ENCODE measurements around the gene USP1.
A peak's percentile ranks its signal among the peaks of the same experiment; 100 is the strongest.

USP1 gene

DNA sequence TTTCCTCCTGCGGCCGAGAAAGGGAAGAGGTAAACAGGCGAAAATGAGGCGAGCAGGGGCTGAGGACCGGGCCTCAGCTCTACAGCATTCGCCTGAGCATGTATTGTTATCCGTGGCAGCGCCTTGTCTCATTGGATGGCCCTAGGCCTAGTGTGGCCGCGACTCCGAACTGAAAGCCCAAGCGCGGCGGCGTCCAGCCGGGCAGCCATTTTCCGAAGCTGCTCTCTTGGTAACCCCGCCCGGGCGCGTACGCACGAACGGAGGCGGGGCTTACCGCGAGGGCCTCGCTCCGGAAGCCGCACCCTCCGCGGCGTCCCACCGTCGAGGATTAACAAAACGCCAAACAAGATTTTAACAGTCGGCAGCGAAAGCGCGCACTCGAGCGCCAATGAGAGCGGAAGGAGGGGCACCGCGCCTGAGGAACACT lies 797 bp upstream of the USP1 start:
- Mint-ChIP-seq H3K27me3 (no peaks in the 10 kb centered on the region), H3K9me3 (peaks cover 2% of the 10 kb centered on the region), H3K4me3 (peak overlapping the region; percentile 97), H3K4me1 (ENCODE audit: low read depth) (peaks cover 24% of the 10 kb centered on the region), H3K27ac (peak overlapping the region; percentile 100), H3K36me3 (ENCODE audit: low read depth) (peaks cover 49% of the 10 kb centered on the region)
- peak; percentile 96 for DNase-seq

DNA sequence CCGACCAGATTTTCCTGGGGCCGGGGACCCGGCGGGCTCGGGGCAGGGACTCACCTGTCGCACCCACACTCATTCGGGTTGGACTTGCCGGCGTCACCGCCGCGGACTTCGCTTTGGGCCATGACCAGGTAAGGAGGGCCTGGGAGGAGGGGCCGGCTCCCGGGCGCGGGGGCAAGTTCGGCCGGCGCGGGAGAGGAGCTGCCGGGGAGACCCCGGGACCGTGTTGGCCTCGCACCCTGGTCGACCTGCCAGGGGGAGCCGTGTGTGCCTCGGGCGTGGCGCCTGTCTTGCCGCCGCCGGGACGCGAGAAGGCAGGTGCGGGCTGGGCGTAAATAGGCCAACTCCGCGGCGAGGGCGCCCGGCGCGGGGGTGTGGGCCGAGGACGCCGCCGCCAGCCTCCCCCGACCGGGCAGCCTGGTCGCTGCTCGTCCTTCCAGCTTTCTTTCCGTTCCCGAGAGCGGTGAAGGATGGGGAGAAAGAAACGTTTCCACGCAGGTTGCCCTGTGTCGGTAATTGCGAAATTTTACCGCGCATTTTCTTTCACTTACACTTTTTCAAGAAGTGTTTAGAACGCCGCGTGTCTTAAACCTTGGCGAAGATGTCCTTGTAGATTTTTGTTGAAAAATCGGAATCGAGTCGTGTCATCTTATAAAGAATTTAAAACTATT lies 558 bp downstream of the USP1 start:
- no peak for DNase-seq
- peak overlapping the region; percentile 97 for H3K4me3 Mint-ChIP-seq
- H3K27ac Mint-ChIP-seq, result peak overlapping the region; percentile 100
- H3K36me3 Mint-ChIP-seq (ENCODE audit: low read depth), result peaks cover 62% of the 10 kb centered on the region
- peaks cover 2% of the 10 kb centered on the region for H3K9me3 Mint-ChIP-seq
- no peaks in the 10 kb centered on the region for H3K27me3 Mint-ChIP-seq
- H3K4me1 Mint-ChIP-seq (ENCODE audit: low read depth), result peaks cover 34% of the 10 kb centered on the region

DNA sequence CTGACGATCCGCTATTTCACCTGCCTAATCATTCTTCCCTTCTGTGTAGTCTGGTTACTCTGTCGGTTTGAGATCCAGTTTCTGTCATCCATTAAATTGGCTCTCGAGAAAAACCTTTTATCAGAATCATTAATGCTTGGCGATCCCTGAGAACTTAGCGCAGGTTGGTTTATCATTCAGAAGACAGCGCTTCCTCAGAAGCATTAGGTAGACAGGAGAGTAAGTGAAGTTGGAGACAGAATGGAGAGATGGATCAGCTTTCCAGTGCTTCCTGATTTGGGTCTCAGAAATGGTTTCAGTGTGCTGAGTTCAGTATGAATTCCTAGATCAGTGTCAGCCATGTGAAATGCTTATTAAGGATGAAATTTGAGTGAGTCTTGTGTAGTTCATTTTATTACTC lies 1.3 kb downstream of the USP1 start:
- peak overlapping the region; percentile 91 for H3K27ac Mint-ChIP-seq
- H3K36me3 Mint-ChIP-seq (ENCODE audit: low read depth), result peaks cover 69% of the 10 kb centered on the region
- no peak for DNase-seq
- no peaks in the 10 kb centered on the region for H3K27me3 Mint-ChIP-seq
- peaks cover 34% of the 10 kb centered on the region for H3K4me1 Mint-ChIP-seq (ENCODE audit: low read depth)
- peaks cover 2% of the 10 kb centered on the region for H3K9me3 Mint-ChIP-seq
- peak overlapping the region; percentile 97 for H3K4me3 Mint-ChIP-seq

DNA sequence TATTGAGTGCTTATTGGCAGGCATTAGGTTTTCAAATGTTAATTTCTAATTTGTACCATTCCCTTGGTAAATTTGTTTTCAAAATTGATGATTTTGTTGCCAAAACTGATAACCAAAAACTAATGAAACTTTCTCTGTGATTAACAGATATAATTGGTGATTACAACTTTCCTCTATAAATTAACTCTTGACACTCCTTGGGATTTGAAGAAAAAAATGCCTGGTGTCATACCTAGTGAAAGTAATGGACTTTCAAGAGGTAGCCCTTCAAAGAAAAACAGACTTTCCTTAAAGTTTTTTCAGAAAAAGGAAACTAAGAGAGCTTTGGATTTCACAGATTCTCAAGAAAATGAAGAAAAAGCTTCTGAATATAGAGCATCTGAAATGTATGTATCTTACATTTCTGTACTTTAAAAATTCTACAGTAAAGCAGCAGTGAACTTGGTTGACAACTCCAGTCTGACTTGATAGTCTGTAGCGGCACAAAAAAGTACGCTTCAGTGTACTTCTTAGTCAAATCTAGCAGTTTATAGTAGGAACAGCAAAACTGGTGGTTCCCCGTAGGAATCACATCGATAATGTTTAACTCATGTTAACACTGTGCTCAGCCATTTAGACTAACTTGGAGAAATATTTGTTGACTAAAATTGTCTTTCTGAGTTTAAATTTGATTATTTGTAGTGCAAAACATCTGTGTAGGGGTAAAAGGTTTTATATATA lies 3.0 kb downstream of the USP1 start:
- Mint-ChIP-seq H3K27ac (no peak overlapping the region), H3K4me3 (peak overlapping the region; percentile 97), H3K36me3 (ENCODE audit: low read depth) (peaks cover 84% of the 10 kb centered on the region), H3K9me3 (peaks cover 2% of the 10 kb centered on the region), H3K27me3 (no peaks in the 10 kb centered on the region), H3K4me1 (ENCODE audit: low read depth) (peaks cover 36% of the 10 kb centered on the region)
- no peak for DNase-seq

DNA sequence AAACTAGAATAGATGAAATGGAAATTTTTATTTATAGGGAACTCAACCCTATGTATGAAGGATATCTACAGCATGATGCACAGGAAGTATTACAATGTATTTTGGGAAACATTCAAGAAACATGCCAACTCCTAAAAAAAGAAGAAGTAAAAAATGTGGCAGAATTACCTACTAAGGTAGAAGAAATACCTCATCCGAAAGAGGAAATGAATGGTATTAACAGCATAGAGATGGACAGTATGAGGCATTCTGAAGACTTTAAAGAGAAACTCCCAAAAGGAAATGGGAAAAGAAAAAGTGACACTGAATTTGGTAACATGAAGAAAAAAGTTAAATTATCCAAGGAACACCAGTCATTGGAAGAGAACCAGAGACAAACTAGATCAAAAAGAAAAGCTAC lies 7.9 kb downstream of the USP1 start:
- Mint-ChIP-seq H3K4me3 (no peak overlapping the region), H3K27me3 (no peaks in the 10 kb centered on the region), H3K27ac (peak overlapping the region; percentile 10), H3K9me3 (no peaks in the 10 kb centered on the region), H3K4me1 (ENCODE audit: low read depth) (peaks cover 54% of the 10 kb centered on the region), H3K36me3 (ENCODE audit: low read depth) (peaks cover 98% of the 10 kb centered on the region)
- DNase-seq, result no peak

DNA sequence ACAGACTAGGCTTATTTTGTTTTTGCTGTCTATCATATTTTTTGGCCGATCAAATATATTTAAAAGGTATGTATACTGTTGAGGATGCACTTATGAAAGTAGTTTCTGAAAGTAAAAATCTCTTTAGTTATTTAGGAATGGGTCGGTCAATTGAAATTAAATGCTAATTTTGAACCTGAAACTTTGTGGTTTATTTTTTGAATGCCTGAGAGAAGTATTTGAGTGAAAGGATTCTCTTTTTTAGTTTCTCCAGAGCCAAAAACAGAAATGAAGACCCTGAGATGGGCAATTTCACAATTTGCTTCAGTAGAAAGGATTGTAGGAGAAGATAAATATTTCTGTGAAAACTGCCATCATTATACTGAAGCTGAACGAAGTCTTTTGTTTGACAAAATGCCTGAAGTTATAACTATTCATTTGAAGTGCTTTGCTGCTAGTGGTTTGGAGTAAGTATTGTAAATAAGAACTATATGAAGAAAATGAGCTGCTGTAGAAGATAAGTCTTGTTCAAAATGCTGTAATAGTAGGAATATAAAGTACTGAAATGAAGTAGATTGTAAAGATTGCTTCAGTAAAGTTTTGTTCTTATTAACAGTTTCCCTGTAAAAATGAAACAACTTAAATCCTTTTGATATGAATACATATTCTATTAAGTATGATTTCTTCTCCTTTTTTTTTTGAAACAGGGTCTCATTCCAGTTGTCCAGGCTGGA lies 11.5 kb downstream of the USP1 start:
- Mint-ChIP-seq H3K4me3 (no peak overlapping the region), H3K27ac (peak overlapping the region; percentile 82), H3K36me3 (ENCODE audit: low read depth) (peaks cover 96% of the 10 kb centered on the region), H3K27me3 (no peaks in the 10 kb centered on the region), H3K4me1 (ENCODE audit: low read depth) (peaks cover 40% of the 10 kb centered on the region), H3K9me3 (no peaks in the 10 kb centered on the region)
- no peak for DNase-seq

DNA sequence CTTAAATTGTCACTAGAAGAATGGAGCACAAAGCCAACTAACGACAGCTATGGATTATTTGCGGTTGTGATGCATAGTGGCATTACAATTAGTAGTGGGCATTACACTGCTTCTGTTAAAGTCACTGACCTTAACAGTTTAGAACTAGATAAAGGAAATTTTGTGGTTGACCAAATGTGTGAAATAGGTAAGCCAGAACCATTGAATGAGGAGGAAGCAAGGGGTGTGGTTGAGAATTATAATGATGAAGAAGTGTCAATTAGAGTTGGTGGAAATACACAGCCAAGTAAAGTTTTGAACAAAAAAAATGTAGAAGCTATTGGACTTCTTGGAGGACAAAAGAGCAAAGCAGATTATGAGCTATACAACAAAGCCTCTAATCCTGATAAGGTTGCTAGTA lies 13.5 kb downstream of the USP1 start:
- H3K27ac Mint-ChIP-seq, result no peak overlapping the region

DNA sequence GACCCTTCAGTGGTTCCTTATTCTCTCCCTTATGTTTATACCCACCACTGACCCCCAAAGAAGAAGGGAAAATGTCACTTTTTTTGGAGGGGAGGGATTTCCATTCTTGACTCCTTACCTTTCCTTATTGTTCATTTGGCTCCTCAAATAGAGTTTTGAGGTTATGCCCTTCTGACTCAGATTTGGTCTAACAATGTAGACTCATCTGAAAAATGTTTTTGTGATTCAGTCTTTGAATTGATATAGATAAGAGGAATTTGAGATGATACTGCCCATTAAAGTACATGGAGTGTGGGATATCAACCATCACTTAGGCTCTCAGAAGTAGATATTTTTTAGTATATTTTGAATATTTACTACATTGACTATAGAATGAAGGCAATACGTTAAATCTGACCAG lies 16.1 kb downstream of the USP1 start:
- peaks cover 87% of the 10 kb centered on the region for H3K36me3 Mint-ChIP-seq (ENCODE audit: low read depth)
- H3K27ac Mint-ChIP-seq, result no peak overlapping the region
- H3K4me1 Mint-ChIP-seq (ENCODE audit: low read depth), result peaks cover 23% of the 10 kb centered on the region

More for the DNA sequence above, 13.5 kb downstream of the USP1 start:
- H3K36me3 Mint-ChIP-seq (ENCODE audit: low read depth), result peaks cover 96% of the 10 kb centered on the region
- H3K27me3 Mint-ChIP-seq, result no peaks in the 10 kb centered on the region
- DNase-seq, result no peak
- H3K4me3 Mint-ChIP-seq, result no peak overlapping the region
- peaks cover 35% of the 10 kb centered on the region for H3K4me1 Mint-ChIP-seq (ENCODE audit: low read depth)
- H3K9me3 Mint-ChIP-seq, result no peaks in the 10 kb centered on the region

DNA sequence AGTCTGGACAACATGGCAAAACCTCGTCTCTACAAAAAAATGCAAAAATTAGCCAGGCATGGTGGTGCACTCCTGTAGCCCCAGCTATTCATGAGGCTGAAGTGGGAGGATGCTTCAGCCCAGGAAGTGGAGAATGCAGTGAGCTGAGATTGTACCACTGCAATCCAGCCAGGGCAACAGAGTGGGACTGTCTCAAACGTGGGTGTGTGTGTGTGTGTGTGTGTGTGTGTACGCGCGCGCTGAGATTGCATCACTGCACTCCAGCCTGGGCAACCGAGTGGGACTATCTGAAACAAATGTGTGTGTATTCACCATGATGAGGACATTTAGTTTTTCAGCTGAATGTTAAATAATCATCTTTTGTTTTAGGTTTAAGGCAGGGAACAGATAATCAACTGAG lies 21.1 kb downstream of the USP1 start:
- H3K36me3 Mint-ChIP-seq (ENCODE audit: low read depth), result peaks cover 40% of the 10 kb centered on the region
- peaks cover 4% of the 10 kb centered on the region for H3K4me1 Mint-ChIP-seq (ENCODE audit: low read depth)
- H3K27ac Mint-ChIP-seq, result no peak overlapping the region
- H3K4me3 Mint-ChIP-seq, result no peak overlapping the region
- H3K9me3 Mint-ChIP-seq, result no peaks in the 10 kb centered on the region
- no peaks in the 10 kb centered on the region for H3K27me3 Mint-ChIP-seq
- no peak for DNase-seq

More for the DNA sequence above, 16.1 kb downstream of the USP1 start:
- Mint-ChIP-seq H3K9me3 (no peaks in the 10 kb centered on the region), H3K4me3 (no peak overlapping the region), H3K27me3 (no peaks in the 10 kb centered on the region)
- DNase-seq, result no peak

DNA sequence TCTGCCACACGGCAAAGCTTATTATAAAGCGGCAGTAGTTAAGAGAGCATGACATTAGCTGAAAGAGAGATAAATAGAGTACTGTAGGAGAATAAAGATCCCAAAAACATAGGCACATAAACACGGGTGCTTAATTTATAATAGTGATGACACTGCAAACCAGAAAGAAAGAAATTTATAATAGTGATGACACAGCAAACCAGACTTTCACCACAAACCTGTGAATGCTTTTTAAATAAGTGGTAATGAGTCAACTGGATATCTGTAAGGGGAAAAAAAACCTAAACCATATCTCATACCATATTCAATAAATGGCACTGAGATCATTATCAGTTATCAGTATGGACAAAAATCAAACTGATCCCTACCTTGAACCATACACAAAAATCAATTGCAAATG lies 25.5 kb downstream of the USP1 start:
- Mint-ChIP-seq H3K4me3 (no peak overlapping the region), H3K9me3 (no peaks in the 10 kb centered on the region), H3K27ac (no peak overlapping the region), H3K27me3 (no peaks in the 10 kb centered on the region), H3K4me1 (ENCODE audit: low read depth) (peaks cover 3% of the 10 kb centered on the region), H3K36me3 (ENCODE audit: low read depth) (peaks cover 18% of the 10 kb centered on the region)
- no peak for DNase-seq

DNA sequence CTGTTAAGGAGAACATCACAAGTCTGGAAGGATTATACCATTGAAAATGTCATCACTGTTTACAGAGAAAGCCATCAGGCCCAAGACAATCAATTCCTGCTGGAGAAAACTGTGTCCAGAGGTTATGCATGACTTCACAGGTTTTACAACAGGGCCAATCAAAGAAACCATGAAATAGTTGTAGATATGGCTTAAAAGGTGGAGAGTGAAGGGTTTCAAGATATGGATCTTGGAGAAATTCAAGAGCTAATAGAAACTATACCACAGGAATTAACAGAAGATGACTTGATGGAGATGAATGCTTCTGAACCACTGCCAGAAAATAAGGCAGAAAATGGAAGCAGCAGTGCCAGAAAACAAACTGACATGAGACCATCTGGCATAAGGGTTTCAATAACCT lies 30.2 kb downstream of the USP1 start:
- peaks cover 3% of the 10 kb centered on the region for H3K4me1 Mint-ChIP-seq (ENCODE audit: low read depth)
- H3K27ac Mint-ChIP-seq, result no peak overlapping the region
- H3K9me3 Mint-ChIP-seq, result peaks cover 12% of the 10 kb centered on the region
- H3K27me3 Mint-ChIP-seq, result no peaks in the 10 kb centered on the region
- peaks cover 55% of the 10 kb centered on the region for H3K36me3 Mint-ChIP-seq (ENCODE audit: low read depth)
- DNase-seq, result no peak
- H3K4me3 Mint-ChIP-seq, result no peak overlapping the region

DNA sequence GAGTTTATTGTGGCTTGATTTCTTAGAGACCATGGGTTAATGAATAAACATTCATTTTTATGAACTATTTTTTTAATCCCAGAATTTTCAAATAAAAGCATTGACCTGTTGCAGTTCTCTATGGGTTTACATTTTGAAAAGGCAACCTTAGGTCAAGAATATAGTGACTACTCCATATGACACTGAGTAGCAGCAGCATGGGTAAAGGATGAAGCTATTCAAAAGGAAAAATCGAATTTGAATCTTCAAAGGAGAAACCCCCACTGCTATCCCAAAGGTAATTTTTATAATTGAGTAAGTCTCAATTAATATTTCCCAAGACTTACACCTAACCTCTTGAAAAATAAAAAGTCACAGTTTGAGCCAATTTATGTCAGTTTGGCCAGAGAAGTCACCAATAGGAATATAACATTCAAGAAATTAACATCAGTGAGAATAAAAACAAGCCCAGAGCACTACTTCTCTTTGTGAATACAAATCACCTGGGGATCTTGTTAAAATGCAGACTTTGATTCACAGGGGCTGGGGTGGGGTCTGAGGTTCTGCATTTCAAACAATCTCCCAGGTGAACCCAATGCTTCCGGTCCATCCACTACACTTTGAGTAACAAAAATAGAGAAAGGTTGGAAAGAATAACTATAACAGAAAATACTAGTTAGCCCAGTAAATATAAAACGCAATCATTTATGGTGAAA lies 39.8 kb downstream of the USP1 start:
- Mint-ChIP-seq H3K27ac (no peak overlapping the region), H3K9me3 (no peaks in the 10 kb centered on the region), H3K4me1 (ENCODE audit: low read depth) (no peaks in the 10 kb centered on the region), H3K4me3 (no peak overlapping the region), H3K27me3 (no peaks in the 10 kb centered on the region), H3K36me3 (ENCODE audit: low read depth) (peaks cover 32% of the 10 kb centered on the region)
- DNase-seq, result no peak

DNA sequence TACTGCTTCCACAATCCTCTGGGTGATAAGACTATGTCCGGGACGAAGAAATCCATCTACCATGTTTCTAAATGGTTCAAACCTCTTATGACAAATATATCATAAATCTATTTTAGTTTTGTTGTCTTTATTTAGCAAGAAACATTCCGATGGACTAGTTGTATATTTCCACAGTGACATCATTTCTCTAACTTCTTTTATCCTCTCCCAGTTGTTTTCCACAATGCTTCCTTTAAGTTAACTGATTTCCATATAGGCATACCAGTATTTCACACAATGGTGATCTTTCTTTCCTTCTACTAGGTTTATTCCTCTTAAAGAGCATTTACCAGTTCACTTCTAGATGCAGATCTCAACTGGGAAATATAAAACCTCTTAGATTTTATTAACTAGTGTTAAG lies 44.8 kb downstream of the USP1 start:
- no peaks in the 10 kb centered on the region for H3K27me3 Mint-ChIP-seq
- H3K27ac Mint-ChIP-seq, result no peak overlapping the region
- H3K9me3 Mint-ChIP-seq, result no peaks in the 10 kb centered on the region
- no peak for DNase-seq
- no peaks in the 10 kb centered on the region for H3K4me1 Mint-ChIP-seq (ENCODE audit: low read depth)
- peaks cover 4% of the 10 kb centered on the region for H3K36me3 Mint-ChIP-seq (ENCODE audit: low read depth)
- no peak overlapping the region for H3K4me3 Mint-ChIP-seq

DNA sequence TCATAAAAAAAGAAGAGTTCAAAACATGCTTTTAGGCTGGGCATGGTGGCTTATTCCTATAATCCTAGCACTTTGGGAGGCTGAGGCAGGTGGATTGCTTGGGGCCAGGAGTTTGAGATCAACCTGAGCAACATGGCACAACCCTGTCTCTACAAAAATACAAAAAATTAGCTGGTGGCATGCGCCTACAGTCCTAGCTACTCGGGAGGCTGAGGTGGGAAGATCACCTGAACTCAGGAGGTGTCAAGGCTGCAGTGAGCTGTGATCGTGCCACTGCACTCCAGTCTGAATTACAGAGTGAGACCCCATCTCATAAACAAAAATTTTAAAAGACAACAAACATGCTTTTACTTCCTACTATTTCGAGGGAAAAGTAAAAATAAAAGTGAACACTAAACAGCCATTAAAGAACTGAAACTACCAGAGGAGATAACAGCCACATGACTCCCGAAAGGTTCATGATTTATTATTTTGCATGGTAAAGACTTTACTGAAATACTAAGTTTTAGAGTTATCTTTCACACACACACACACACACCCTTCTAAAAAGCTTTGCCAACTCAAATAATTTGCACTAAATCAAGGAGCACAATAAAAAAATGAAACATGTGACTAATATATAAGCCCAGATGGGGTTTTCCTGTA lies 48.1 kb downstream of the USP1 start:
- H3K27me3 Mint-ChIP-seq, result no peaks in the 10 kb centered on the region
- DNase-seq, result no peak
- H3K27ac Mint-ChIP-seq, result no peak overlapping the region
- no peaks in the 10 kb centered on the region for H3K9me3 Mint-ChIP-seq
- H3K4me1 Mint-ChIP-seq (ENCODE audit: low read depth), result no peaks in the 10 kb centered on the region
- peaks cover 7% of the 10 kb centered on the region for H3K36me3 Mint-ChIP-seq (ENCODE audit: low read depth)
- H3K4me3 Mint-ChIP-seq, result no peak overlapping the region
